HepG2 (cell line): Measurements from ENCODE around the gene TWIST2. TPM values are rescaled to one million over a fixed set of nuclear protein-coding genes. Genes with fewer than 3 reads are reported as not detected.

Experiments
- ATAC-seq: fragments of 200-7000 bp; cut with Tn5 transposase; 3 replicates; pipeline ENCODE4 v1.9.1; 2020; ENCODE audit warnings: mild to moderate bottlenecking, moderate library complexity
- BruUV-seq: library from RNA; stranded (reverse); fragments of 400-500 nt; replicated peaks from 2 replicates; lab custom pipeline; 2021; lab: Mats Ljungman, UMichigan
- CTCF ChIA-PET: fragments of 300-600 bp; formaldehyde crosslinking; extraction: SDS; loops from one replicate; lab custom pipeline; 2021; ENCODE audit warnings: low total read pairs, inconsistent platforms, low intra/inter-chr PET ratio; lab: Yijun Ruan, JAX
- POLR2A ChIA-PET: fragments of 350-600 bp; sonication (Branson Sonifier 250); formaldehyde crosslinking; loops from one replicate; lab custom pipeline; 2020; ENCODE audit warnings: antibody characterized with exemption, inconsistent platforms; lab: Yijun Ruan, JAX
- DNase-seq: peaks from one replicate; pipeline ENCODE4 v3.0.0-alpha.2; 2015; ENCODE audit warnings: low spot score
- FAIRE-seq: peaks from 3 replicates; lab custom pipeline; 2011; peaks lifted over from hg19 to GRCh38; lab: Jason Lieb, UNC
- H2AFZ ChIP-seq: one replicate; pipeline ENCODE4 v1.6.1; 2011; ENCODE audit warnings: low read length, inconsistent platforms
- H3K27ac ChIP-seq: fragments of 300-600 bp; 3 replicates; pipeline ENCODE4 v1.8.0; 2011; ENCODE audit warnings: mixed run types, mild to moderate bottlenecking, mixed read lengths, low read length, inconsistent platforms; ENCODE audit not compliant: insufficient read depth; ENCODE audit errors: extremely low read length
- H3K27me3 ChIP-seq, 2 experiments: fragments of 200-600 bp in 1 of 2; 2 replicates in 1 of 2; 3 replicates in 1 of 2; pipeline versions ENCODE4 v1.6.0 to v1.8.0; 2011; ENCODE audit warnings: low read length in 2 of 2, mild to moderate bottlenecking in 2 of 2, moderate library complexity in 2 of 2, inconsistent platforms in 1 of 2; ENCODE audit not compliant: insufficient read depth in 2 of 2, control insufficient read depth in 1 of 2
- H3K36me3 ChIP-seq, 2 experiments: fragments of 200-600 bp in 1 of 2; replicated peaks in 1 of 2; 2 replicates in 1 of 2; 3 replicates in 1 of 2; pipeline versions ENCODE4 v1.5.1 to v1.8.0; 2011; ENCODE audit warnings: low read length in 2 of 2, inconsistent platforms in 1 of 2; ENCODE audit not compliant: insufficient read depth in 2 of 2, control insufficient read depth in 1 of 2
- H3K4me1 ChIP-seq: 2 replicates; pipeline ENCODE4 v1.5.1; 2012; ENCODE audit warnings: low read length, inconsistent platforms; ENCODE audit not compliant: insufficient read depth
- H3K4me2 ChIP-seq: 2 replicates; pipeline ENCODE4 v1.6.0; 2011; ENCODE audit warnings: low read depth, low read length, inconsistent platforms
- H3K4me3 ChIP-seq, 3 experiments: fragments of 200-600 bp in 1 of 3; sonication (generic), shearing (Covaris generic) in 1 of 3; replicated peaks in 1 of 3; 2 replicates each; pipeline ENCODE4 v1.5.1; 2011 to 2016; ENCODE audit warnings: low read length in 3 of 3, inconsistent platforms in 2 of 3, low read depth in 2 of 3, mild to moderate bottlenecking in 2 of 3, control low read depth in 1 of 3, mixed read lengths in 1 of 3; ENCODE audit not compliant: insufficient read depth in 1 of 3
- H3K79me2 ChIP-seq: one replicate; pipeline ENCODE4 v1.6.1; 2011; ENCODE audit warnings: low read length, inconsistent platforms; ENCODE audit not compliant: insufficient read depth
- H3K9ac ChIP-seq: 2 replicates; pipeline ENCODE4 v1.6.0; 2011; ENCODE audit warnings: mild to moderate bottlenecking, low read depth, low read length, inconsistent platforms; ENCODE audit not compliant: insufficient read depth
- H3K9me3 ChIP-seq: 2 replicates; pipeline ENCODE4 v1.5.1; 2012; ENCODE audit warnings: mild to moderate bottlenecking, low read length
- H4K20me1 ChIP-seq: 2 replicates; pipeline ENCODE4 v1.6.0; 2011; ENCODE audit warnings: inconsistent platforms, mild to moderate bottlenecking, low read length, moderate library complexity; ENCODE audit not compliant: insufficient read depth
- HMG20A ChIP-seq: IDR thresholded peaks from 2 replicates; pipeline ENCODE4 v1.6.1; 2016; ENCODE audit warnings: borderline replicate concordance
- MNT ChIP-seq: fragments of 450-650 bp; IDR thresholded peaks from 2 replicates; pipeline ENCODE4 v1.6.1; 2016
- NR2F6 ChIP-seq, 2 experiments: IDR thresholded peaks; 2 replicates each; pipeline ENCODE4 v1.6.1; 2016; ENCODE audit warnings: antibody characterized with exemption in 1 of 2, mild to moderate bottlenecking in 1 of 2
- UBTF ChIP-seq: sonication (generic); formaldehyde crosslinking; IDR thresholded peaks from 2 replicates; pipeline ENCODE4 v1.4.0; 2020; ENCODE audit warnings: mild to moderate bottlenecking, missing genetic modification reagents
- ZNF646 ChIP-seq: sonication (generic); formaldehyde crosslinking; IDR thresholded peaks from 2 replicates; pipeline ENCODE4 v1.9.0; 2021; ENCODE audit warnings: mild to moderate bottlenecking, missing genetic modification reagents
- ZNF777 ChIP-seq: sonication (generic); formaldehyde crosslinking; IDR thresholded peaks from 2 replicates; pipeline ENCODE4 v1.4.0; 2020; ENCODE audit warnings: missing genetic modification reagents
- WGBS: methylation state at CpG from one replicate; pipeline ENCODE4 v1.1.6; 2017; ENCODE audit warnings: low lambda C conversion rate; 5-methylcytosine and 5-hydroxymethylcytosine counted together
- in situ Hi-C: cut with HindIII; loops from 2 replicates; pipeline ENCODE4 v1.10.0; 2017; ENCODE audit warnings: low pct_unique_long_range_greater_than_20kb; ENCODE audit not compliant: extremely low pct_ligation_motif_present
- intact Hi-C: fragments of 100-400 bp; cut with micrococcal nuclease; formaldehyde crosslinking; loops from one replicate; pipeline ENCODE4 v1.10.0; 2022; ENCODE audit not compliant: unreplicated experiment
- polyA plus RNA-seq, 8 experiments: library from polyadenylated mRNA; depleted of rRNA in 3 of 8; stranded (reverse) in 7 of 8; unstranded in 1 of 8; fragments of >200 nt; fragmentation: Illumina TruSeq in 4 of 8; extraction: Trizol in 4 of 8; gene quantifications; 2 replicates each; pipeline versions ENCODE4 v1.2.1 to v1.2.3, GENCODE V29; 2011 to 2016; ENCODE audit warnings: low read depth in 4 of 8, missing spikeins in 1 of 8, mixed read lengths in 1 of 8; ENCODE audit not compliant: insufficient read depth in 1 of 8
- total RNA-seq, 5 experiments: library from RNA; depleted of rRNA; stranded (reverse); fragments of >200 nt; fragmentation: Illumina TruSeq; extraction: Trizol; gene quantifications; 2 replicates each; pipeline ENCODE4 v1.2.3, GENCODE V29; 2016; ENCODE audit warnings: low read depth in 1 of 5
- TF ChIP-seq, protein P1 (sequence below): sonication (generic); formaldehyde crosslinking; IDR thresholded peaks from 2 replicates; pipeline ENCODE4 v1.9.0; 2022; ENCODE audit warnings: missing genetic modification reagents, mild to moderate bottlenecking, borderline replicate concordance

TWIST2 gene
- total and polyA plus RNA-seq, 2 of the 13 experiments (the other 11 are each of a cell fraction or from before 2014, with no cell fraction given) = 0.08 to 0.11 TPM

GRCh38 chr2:238907717-238908173 is 59.9 kb downstream of the TWIST2 start (continued):
- 0 out of 2 replicates have a peak, but pooled peaks have one; percentile 19 for TF ChIP-seq MNT

DNA sequence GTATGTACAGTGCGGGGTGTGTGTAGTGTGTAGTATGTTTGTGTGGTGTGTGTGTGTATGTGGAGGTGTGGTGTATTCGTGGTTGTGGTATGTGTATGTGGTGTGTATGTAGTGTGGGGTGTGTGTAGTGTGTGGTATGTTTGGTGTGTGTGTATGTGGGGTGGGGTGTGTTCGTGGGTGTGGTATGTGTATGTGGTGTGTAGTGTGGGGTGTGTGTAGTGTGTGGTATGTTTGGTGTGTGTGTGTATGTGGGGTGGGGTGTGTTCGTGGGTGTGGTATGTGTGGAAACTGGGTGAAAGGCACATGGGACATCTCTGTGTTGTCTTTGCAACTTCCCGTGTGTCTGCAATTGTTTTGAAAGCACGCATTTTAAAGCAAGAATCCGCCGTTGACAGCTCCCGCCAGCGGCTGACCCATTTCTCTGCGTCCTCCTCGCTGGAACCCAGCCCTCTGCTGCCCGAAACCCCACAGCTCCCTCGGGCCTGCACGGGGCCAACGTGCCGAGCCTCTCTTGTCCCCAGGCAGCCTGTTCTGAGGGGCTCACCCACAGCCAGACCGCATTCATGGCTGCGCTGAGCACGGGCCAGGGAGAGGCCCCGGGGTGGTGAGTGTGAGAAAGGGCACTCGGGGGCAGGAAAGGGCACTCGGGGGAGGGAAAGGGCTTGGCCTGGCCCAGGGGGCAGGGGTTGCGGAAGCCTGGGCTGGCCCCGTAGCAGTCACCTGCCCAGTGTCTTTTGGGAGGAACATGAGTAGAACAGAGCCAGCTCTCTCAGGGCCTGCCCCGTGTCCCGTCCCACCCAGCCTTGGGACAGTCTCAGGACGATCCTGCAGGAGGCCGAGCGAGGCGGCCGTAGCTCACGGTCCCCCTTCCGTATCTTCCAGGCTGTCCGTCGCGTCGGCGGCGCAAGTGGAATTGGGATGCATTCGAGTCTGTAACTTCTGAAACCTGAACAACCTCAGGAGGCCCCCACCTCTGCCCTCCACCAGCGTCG is 61.4 kb downstream of the TWIST2 start:
- FAIRE-seq = no peak
- CTCF ChIA-PET = no interaction called here
- TF ChIP-seq ZNF646 (CRISPR knock-in tag) (peak; percentile 92), ZNF777 (CRISPR knock-in tag) (no peak), HMG20A (CRISPR knock-in tag) (no peak), UBTF (CRISPR knock-in tag) (peak; percentile 52; the same call in 1 of the 2 replicates), NR2F6 (IDR thresholded peaks at IDR 0.05) (peak; percentile 64; the same call in 1 of the 2 replicates), NR2F6 (CRISPR knock-in tag; IDR thresholded peaks at IDR 0.05) (peak; percentile 55; the same call in 1 of the 2 replicates)
- TF ChIP-seq, protein P1, sequence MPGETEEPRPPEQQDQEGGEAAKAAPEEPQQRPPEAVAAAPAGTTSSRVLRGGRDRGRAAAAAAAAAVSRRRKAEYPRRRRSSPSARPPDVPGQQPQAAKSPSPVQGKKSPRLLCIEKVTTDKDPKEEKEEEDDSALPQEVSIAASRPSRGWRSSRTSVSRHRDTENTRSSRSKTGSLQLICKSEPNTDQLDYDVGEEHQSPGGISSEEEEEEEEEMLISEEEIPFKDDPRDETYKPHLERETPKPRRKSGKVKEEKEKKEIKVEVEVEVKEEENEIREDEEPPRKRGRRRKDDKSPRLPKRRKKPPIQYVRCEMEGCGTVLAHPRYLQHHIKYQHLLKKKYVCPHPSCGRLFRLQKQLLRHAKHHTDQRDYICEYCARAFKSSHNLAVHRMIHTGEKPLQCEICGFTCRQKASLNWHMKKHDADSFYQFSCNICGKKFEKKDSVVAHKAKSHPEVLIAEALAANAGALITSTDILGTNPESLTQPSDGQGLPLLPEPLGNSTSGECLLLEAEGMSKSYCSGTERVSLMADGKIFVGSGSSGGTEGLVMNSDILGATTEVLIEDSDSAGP = peak; percentile 20; the same call in 1 of the 2 replicates

More for the DNA sequence above, 61.4 kb downstream of the TWIST2 start:
- Histone ChIP-seq H3K4me1 (peaks cover 9% of the 10 kb centered on the region), H3K9me3 (no peaks in the 10 kb centered on the region), H2AFZ (no peak overlapping the region), H3K4me2 (peak overlapping the region; percentile 36), H4K20me1 (no peaks in the 10 kb centered on the region; the same call in 1 of the 2 replicates), H3K36me3 (no peaks in the 10 kb centered on the region), H3K9ac (no peak overlapping the region), H3K27ac (no peak overlapping the region), H3K27me3 (peaks cover 5 to 18% of the 10 kb centered on the region in 2 experiments; a peak in 4 of 5 replicates), H3K4me3 (peak overlapping the region in 1 of 3 experiments; percentile 26; a peak in 1 of 6 replicates), H3K79me2 (no peaks in the 10 kb centered on the region)
- POLR2A ChIA-PET = no interaction called here
- DNase-seq (no peak), ATAC-seq (peak; percentile 70)
- no TSS peak for BruUV-seq
- intact Hi-C loops = no loop called here
- 30% methylated on average over 38 of the region's 43 CpGs for WGBS
- in situ Hi-C loops = no loop called here
